Measurements from ENCODE around the gene FUT9.

Gene FUT9

DNA sequence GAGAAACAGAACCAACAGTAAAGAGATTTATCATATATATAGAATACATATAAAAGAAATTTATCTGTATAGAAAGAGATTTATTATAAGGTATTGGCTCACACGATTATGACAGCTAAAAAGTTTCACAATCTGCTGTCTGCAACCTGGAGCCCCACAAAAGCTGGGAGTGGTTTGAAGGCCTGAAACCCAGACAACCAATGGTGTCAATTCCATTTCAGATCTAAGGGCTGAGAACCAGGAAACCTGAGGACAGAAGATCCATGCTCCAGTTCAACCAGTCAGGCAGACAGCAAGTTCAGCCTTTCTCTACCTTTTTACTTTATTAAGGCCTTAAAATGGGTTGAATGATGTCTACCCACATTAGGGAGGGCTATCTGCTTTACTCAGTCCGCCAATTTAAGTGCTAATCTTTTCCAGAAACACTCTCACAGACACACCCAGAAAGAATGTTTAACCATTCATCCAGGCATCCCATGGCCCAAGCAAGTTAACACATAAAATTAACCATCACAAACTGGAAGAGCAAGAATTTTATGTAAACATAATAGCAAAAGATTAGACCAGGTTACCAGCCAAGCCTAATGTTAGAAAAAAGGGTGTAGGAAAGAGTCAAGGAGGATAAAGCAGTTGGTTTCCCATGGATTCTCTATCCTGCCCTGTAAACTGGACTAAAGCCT, 170.9 kb downstream of the FUT9 start:
- TF ChIP-seq, protein P1, sequence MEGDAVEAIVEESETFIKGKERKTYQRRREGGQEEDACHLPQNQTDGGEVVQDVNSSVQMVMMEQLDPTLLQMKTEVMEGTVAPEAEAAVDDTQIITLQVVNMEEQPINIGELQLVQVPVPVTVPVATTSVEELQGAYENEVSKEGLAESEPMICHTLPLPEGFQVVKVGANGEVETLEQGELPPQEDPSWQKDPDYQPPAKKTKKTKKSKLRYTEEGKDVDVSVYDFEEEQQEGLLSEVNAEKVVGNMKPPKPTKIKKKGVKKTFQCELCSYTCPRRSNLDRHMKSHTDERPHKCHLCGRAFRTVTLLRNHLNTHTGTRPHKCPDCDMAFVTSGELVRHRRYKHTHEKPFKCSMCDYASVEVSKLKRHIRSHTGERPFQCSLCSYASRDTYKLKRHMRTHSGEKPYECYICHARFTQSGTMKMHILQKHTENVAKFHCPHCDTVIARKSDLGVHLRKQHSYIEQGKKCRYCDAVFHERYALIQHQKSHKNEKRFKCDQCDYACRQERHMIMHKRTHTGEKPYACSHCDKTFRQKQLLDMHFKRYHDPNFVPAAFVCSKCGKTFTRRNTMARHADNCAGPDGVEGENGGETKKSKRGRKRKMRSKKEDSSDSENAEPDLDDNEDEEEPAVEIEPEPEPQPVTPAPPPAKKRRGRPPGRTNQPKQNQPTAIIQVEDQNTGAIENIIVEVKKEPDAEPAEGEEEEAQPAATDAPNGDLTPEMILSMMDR (IDR thresholded peaks at IDR 0.05; ENCODE audit: control insufficient read depth, extremely low read depth, insufficient read depth): no peak
- DNase-seq (ENCODE audit: low read depth): no peak
- no peak overlapping the region for H3K4me3 ChIP-seq (ENCODE audit: low read depth, low read length)

DNA sequence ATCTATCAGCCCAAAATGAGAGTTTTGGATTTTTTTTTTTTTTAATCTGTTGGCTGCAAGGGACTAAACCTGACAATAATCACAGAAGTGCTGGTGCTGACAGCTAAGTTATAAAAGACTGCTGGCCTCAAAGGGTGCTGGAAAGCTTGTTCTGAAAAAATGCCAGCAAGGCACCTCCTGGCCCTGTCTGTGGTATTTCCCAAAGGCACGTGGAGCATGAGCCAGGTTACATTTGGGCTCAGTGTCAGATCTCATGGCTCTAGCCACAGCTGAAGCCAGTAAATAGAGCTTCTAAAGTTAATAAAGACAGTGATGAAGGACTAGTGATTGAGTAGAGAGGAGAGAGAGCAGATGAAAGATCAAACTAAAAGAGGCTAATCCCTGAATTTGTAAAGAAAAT, 178.9 kb downstream of the FUT9 start:
- DNase-seq (ENCODE audit: low read depth): no peak
- no peak overlapping the region for H3K4me3 ChIP-seq (ENCODE audit: low read depth, low read length)
- TF ChIP-seq, protein P1 (IDR thresholded peaks at IDR 0.05; ENCODE audit: control insufficient read depth, extremely low read depth, insufficient read depth): no peak

DNA sequence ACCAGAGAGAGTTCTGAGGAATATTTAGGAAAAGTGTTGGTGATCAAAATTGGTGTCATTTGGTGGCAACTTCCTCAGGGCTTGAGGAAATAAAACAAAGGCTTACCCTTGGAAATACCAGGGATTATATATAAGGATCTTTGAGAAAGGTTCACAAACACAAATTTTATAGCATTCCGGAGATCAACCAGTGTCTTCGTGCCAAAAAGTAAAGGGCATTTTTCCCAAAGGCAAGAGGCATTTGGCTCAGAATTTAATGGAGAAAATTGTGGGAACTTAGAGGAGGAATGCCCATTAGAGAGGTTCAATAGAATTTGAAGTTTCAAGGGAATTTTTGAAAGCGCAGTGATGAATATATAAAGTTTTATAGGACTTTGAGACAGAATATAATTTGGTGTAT, 179.5 kb downstream of the FUT9 start:
- no peak for DNase-seq (ENCODE audit: low read depth)
- TF ChIP-seq, protein P1 (IDR thresholded peaks at IDR 0.05; ENCODE audit: control insufficient read depth, extremely low read depth, insufficient read depth): no peak
- H3K4me3 ChIP-seq (ENCODE audit: low read depth, low read length): no peak overlapping the region

DNA sequence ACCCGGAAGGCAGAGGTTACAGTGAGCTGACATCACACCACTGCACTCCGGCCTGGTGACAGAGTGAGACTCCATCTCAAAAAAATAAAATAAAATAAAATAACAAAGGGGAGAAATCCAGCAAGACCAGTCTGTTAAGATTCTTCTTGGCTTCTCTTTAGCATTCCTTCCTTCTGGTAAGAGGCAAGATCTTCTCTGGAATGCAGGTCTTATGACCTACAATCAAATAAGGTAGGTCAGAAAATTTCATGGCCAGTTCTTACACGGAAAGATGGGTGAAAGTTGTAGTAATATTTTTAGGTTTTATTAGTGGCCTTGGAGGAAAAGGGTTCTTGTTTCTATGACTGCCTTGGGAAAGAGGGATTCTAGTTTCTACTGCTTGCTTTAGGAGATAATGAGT, 180.9 kb downstream of the FUT9 start:
- DNase-seq (ENCODE audit: low read depth): no peak
- TF ChIP-seq, protein P1 (IDR thresholded peaks at IDR 0.05; ENCODE audit: control insufficient read depth, extremely low read depth, insufficient read depth): no peak
- H3K4me3 ChIP-seq (ENCODE audit: low read depth, low read length): no peak overlapping the region

DNA sequence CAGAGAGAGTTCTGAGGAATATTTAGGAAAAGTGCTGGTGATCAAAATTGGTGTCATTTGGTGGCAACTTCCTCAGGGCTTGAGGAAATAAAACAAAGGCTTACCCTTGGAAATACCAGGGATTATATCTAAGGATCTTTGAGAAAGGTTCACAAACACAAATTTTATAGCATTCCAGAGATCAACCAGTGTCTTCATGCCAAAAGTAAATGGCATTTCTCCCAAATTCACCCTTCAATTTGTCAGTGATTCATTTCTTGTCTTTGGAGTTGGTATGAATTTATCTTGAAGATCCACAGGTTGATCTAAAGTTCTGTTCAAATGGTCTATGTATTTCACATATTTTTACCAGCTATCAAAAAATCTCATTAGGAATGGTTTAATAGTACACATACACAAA, 181.5 kb downstream of the FUT9 start:
- no peak for DNase-seq (ENCODE audit: low read depth)
- TF ChIP-seq, protein P1 (IDR thresholded peaks at IDR 0.05; ENCODE audit: control insufficient read depth, extremely low read depth, insufficient read depth): no peak
- no peak overlapping the region for H3K4me3 ChIP-seq (ENCODE audit: low read depth, low read length)

DNA sequence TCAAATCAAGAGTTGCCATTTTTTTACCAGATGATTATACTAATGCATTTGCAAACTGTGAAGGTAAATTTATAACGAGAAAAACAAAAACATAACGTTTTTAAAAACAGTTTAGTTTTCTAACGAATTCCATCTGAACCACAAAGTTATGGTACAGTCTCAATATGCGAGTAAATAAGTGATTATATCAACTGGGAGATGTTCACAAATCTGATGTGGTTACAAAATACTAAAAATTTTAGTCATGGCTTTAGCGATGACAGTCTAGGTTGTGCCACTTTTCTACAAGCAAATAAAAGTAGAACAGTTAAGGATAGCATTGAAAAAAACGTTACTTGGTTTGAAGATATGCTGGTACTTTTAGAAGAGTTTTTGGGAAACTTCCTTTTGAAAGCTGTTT, 186.8 kb downstream of the FUT9 start:
- TF ChIP-seq, protein P1 (IDR thresholded peaks at IDR 0.05; ENCODE audit: control insufficient read depth, extremely low read depth, insufficient read depth): no peak
- DNase-seq (ENCODE audit: low read depth): no peak
- no peak overlapping the region for H3K4me3 ChIP-seq (ENCODE audit: low read depth, low read length)

DNA sequence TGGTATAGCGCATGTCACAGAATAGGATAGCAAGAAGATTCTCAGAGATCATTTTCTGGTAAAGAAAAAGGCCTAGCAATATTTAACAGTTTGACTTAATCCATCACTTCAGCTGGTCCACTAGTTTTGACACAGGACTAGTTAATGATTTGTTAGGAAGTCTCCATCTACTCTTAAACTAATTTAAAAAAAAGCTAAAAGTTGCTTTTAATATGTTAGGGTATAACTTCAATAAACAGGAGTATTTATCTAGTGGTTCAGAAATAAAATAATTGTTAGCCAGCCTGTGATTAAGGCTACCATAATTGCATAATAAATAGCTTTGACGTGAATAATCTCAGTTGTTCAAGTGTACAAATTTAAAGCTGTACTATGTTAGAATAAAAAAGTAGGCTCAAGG, 195.6 kb downstream of the FUT9 start:
- no peak for DNase-seq (ENCODE audit: low read depth)
- TF ChIP-seq, protein P1 (IDR thresholded peaks at IDR 0.05; ENCODE audit: control insufficient read depth, extremely low read depth, insufficient read depth): no peak
- H3K4me3 ChIP-seq (ENCODE audit: low read depth, low read length): no peak overlapping the region

Measured in LNCaP clone FGC (cell line).